ENCODE measurements around the gene NOTCH2.

Gene NOTCH2

DNA sequence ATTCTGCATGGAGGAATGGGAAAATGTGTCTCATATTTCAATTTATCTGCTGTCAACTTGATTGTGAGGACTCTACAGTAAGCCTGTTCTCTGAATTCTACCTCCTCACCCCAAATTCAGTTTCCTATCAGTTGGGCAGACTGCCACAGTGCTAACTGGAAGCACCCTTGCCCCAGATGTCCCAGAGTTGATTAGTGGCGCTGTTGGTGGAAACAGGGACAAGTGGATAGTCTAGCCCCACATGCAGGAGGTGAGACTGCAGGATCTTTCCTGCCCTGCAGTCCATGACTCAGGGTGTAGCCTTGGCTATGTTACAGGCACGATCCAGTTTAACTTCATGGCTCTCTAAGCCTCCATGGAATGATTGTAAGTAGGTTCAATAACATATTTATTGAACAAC lies 195.3 kb downstream of the NOTCH2 start:
- DNase-seq (ENCODE audit: low read depth in 2 of 2), result no peak

DNA sequence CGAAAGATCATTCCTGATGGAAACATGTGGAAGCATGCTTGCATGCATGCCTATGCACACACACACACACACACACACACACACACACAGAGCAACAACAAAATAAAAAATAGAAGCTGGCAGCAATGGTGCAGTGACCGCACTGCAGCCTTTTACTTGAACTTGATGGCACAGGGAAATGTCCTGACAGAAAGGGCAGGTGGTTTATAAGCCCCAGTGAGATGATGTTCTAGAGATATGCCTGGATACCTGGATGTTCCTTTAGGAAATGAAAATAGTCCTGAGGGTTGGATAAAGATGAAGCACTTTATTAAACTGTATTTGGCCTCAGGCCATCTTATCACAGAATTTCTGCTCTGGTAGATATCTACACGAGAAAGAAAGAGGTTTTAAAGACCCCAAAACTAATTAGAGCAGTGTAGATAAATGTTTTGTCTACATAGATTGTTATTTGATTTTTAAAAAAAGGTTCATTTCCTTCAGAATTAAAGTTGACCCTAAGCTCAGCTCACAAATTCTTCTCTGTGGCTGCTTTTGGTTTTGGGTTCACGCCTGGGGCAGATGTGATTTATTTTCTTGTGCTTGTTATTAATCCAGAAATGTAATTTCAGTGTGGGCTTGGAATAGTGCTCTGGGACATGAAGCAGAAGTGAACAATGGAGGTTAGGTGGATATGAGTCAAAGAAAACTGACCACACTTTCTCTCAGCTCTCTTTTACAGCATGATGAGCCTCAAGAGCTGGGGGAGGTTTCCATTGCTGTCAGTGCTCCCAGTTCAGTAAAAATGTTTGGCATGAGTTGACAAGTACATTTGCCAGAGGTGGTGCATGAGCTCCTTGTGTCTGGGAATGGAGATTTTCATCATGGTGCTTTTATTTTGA lies 196.1 kb downstream of the NOTCH2 start:
- DNase-seq (ENCODE audit: low read depth in 2 of 2), result no peak

DNA sequence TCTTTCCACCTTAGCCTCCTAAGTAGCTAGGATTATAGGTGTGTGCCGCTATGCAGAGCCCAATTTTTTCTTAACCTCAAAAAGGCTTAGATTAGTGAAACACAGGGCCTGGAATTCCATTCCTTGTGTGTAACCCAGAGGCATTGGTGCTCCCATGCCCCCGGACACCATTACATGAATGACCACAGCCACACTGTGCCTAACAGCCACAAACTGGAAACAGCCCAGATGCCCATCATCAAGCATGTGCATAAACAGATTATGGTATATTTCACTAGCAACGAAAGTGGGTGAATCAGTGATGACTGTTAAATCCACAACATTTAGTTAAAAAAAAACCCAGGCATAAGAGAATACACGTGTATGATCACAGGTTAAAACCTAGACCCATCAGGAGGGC lies 197.6 kb downstream of the NOTCH2 start:
- DNase-seq (ENCODE audit: low read depth in 2 of 2), result no peak

DNA sequence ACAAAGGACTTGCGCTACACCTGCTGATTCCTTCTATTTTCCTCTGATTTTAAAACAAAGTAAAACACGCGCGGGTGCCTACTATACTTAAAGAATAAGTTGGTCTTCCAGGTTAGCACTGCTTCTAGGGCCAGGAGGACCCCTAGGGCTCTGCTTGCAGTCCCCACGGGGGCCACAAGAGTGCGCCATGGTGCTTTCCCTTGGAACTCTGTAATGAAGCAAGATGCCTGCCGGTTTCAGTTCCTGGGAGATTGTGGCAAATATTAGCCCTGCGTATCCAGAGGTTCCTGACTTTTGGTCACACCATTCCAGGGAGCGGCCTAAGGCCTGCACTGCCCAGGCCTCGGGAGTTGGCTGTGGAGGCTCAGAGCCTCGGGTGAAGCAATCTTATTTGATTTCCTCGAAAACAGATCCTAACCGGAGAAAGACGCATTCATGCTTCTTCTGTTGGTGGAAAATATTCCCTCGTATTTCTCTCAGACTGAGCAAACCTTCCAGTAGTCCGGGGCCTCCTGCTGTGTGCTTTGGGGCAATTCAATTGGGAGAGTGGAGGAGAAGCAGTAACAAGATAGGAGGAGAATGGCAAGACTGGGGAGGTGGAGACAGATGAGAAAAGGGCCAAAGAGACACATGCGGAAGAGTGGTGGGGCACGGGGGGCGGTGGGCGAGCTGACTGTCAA lies 198.4 kb downstream of the NOTCH2 start:
- DNase-seq (ENCODE audit: low read depth in 2 of 2), result peak in 1 of 2 donors; percentile 26

DNA sequence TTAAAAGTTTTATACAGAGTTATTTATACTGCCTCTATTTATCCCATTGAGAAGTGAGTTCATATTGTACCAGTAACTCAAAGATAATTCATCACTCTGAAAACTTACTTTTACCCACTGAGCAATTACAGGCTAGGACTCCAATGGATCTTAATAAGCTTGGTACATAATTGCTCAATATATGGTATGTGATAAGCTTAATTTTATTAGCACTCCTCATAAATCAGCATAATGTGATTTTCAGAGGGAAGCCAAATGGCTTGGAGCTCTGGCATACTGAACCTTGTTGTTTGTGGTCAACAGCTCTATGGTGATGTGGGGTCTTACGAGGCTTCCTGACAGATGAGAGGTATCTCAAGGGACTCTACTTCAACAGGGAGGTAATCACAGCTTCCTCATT lies 199.5 kb downstream of the NOTCH2 start:
- no peak for DNase-seq (ENCODE audit: low read depth in 2 of 2)

DNA sequence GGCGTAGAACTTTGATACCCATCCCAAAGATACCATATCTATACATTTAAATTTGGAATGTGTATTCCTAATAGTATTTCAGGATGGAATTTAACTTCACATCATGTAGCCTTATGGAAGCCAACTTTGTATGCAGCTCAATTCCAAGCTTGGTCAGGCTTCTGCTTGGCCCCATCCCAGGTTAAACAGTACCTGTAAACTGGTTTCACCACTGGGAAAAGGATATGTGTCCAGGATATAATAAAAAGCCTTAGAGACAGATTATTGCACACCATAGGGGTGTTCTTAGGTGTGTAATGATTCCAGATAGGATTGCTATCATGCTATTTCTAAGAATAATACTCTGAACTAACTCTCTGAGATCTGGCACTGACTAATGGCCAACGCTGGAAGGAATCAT lies 201.3 kb downstream of the NOTCH2 start:
- no peak for DNase-seq (ENCODE audit: low read depth in 2 of 2)

DNA sequence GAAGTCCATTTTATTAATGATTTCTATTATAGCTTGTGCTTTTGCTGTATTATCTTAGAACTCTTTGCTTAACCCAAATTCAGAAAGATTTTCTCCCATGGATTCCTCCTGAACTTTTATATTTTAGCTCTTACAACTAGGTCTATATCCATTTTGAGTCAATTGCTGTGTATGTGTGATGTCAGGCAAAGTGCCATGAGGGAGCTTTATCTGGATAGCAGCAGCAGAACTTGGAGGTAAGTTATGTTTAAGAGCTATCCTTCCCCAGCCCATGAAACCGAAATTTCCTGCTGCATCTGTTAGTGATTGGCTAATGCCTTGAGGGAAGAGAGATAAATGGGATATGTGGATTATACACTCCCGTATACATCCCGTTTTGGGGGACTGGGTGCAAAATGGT lies 203.0 kb downstream of the NOTCH2 start:
- no peak for DNase-seq (ENCODE audit: low read depth in 2 of 2)

DNA sequence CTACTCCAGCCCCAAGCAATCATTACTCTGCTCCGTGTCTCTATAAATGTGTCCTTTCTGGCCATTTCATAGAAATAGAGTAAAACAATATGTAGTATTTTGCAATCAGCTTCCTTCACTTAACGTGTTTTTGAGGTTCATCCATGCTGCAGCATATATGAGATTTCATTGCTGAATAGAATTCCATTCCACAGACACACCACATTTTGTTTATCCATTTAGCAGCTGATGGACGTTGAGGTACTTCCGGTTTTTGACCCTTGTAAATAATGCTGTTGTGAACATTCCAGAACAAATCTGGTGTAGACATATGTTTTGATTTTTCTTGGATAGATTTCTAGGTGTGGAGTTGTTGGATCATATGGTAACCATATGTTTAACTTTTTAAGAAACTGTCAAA lies 203.8 kb downstream of the NOTCH2 start:
- no peak for DNase-seq (ENCODE audit: low read depth in 2 of 2)

DNA sequence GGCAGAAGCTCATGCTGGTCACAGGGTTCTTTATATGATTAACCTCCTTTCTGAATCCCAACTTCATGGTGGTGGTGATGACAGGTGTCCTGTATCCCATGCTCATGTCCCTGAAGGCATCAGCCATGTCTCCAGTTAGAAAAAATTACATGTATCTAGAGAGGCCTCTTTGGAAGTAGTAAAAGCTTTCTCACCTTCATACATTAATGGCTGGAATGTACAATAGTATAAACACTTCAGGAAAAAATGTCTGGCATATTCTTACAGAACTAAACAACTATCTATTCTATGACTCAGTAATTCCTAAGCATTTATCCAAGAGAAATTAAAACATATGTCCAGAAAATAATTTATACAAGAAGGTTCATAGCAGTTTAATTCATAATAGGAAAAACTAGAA lies 207.2 kb downstream of the NOTCH2 start:
- DNase-seq (ENCODE audit: low read depth in 2 of 2), result no peak

Measured in stimulated activated CD8-positive, alpha-beta memory T cell treated with anti-CD3 and anti-CD28 coated beads, Interleukin-15, amount 100 ng/mL, for 4 hours (primary cell).